ENCODE results near the gene SOAT1.

Gene SOAT1

GRCh38 chr1:179305450-179305849, 11.9 kb downstream of the SOAT1 start:
- DNase-seq (ENCODE audit: low spot score) = no peak

GRCh38 chr1:179310291-179310690, 16.7 kb downstream of the SOAT1 start:
- DNase-seq (ENCODE audit: low spot score) = no peak

DNA sequence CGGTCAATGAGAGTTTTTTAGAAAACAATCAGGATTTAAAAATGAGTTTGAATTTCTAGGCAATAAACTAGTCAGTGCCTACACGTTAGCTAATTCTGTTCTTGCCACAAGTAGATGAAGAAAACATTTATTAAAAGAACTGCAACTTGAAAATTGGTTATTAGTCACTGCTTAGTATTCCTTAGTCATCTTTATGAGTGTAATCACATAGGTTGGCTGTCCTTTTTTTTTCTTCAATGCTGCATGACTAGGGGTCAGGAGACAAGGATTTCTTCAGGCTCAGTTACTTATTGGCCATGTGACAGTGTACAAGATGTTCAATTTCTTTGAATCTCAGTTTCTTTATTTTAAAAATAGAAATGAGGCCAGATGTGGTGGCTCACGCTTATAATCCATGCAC, 17.1 kb downstream of the SOAT1 start:
- no peak for DNase-seq (ENCODE audit: low spot score)

GRCh38 chr1:179311149-179311700, 17.6 kb downstream of the SOAT1 start:
- no peak for DNase-seq (ENCODE audit: low spot score)

DNA sequence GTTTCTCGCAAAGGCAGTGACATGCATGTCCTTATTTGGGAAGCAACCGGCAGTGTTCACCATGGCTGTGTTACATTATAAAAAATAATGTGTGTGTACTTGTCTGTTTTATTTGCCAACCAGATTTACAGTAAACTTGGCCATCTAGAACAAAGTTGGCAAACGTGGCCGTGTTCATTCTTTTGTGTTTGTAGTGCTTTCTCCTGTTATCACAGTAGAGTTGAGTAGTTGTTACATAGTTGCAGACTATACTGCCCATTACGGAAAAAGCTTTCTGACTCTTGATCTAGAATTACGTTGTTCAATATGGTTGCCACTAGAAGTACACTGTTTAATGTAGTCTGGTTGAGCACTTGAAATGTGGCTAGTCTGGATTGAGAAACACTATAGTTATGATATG, 19.4 kb downstream of the SOAT1 start:
- DNase-seq (ENCODE audit: low spot score) = no peak

DNA sequence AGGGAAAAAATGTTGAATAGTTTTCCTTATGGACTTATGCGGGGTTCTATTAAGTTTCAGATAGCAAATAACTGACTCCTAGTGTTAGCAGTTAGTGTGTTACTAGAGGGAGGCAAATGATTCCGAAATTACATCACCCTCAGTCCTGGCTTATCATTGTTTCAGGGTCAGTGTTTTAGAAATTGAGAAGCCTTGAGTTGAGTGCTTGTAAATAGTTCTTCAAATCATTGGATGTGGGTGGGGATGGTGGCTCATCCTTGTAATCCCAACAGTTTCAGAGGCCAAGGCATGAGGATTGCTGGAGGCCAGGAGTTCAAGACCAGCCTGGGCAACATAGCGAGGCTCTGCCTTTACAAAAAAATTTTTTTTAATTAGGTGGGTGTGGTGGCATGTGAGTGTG, 21.3 kb downstream of the SOAT1 start:
- DNase-seq (ENCODE audit: low spot score) = no peak

GRCh38 chr1:179318491-179318890, 24.9 kb downstream of the SOAT1 start:
- DNase-seq (ENCODE audit: low spot score) = no peak

DNA sequence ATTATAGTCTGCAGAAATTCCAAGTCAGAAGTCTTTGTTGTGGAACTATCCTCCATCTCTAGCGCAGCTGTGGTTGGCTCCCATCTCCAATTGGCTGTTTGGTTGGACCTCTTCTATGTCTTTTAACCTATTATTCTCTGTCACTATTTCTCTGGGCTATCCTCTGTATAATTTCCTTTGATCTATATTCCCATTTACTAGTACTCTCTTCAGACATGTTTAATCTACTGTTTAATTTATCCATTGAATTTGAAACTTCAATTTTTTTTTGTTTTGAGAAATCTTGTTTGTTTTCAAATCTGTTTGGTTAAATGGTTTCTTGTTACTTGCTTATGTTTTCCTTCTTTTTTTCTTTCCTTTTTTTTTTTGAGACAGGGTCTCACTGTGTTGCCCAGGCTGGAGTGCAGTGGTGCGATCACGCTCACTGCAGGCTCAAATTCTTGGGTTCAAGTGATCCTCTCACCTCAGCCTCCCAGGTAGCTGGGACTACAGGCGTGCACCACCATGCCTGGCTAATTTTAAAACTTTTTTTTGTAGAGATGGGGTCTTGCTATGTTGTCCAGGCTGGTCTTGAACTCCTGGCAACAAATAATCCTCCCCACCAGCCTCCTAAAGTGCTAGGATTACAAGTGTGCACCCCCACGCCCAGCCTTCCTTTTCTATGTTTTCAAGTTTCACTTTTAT, 28.1 kb downstream of the SOAT1 start:
- DNase-seq (ENCODE audit: low spot score) = no peak

DNA sequence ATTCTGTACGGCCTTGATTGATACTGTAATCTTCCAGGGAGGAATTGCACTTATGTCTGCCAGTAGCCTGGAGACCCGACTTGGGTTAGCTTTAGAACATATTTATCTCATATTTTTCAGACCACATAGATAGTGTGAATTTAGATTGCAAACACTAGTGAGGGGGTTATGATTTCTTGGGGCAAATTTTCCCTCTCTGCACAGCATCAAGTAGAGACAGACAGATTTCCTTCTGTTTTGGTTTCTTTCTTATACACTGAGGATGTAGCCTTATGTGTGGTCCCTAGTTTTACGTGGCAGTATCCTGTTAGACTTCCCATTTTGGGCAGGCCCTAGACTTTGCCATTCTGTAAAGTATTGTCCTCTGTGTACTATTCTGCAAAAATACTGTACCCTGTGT, 29.0 kb downstream of the SOAT1 start:
- DNase-seq (ENCODE audit: low spot score) = no peak

GRCh38 chr1:179323436-179323835, 29.8 kb downstream of the SOAT1 start:
- no peak for DNase-seq (ENCODE audit: low spot score)

- no peak for DNase-seq (ENCODE audit: low spot score)
Measured at GRCh38 chr1:179325836-179326235, 32.2 kb downstream of the SOAT1 start.

DNA sequence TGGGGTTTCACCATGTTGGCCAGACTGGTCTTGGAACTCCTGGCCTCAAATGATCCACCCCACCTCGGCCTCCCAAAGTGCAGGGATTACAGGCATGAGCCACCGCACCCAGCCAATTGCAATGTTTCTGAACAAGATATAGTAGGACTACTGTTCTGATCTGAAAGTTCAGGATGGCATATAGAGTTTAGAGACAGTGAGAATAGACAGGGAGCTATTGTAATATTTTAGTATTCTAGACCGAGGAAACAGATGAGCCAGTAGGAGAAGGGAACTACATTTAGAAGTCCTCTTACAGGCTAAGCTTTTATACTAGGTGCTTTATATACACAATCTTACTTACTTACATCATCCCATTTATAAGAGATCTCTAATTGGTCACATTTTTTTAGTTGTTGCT, 33.1 kb downstream of the SOAT1 start:
- DNase-seq (ENCODE audit: low spot score) = no peak

GRCh38 chr1:179327196-179327595, 33.6 kb downstream of the SOAT1 start:
- DNase-seq (ENCODE audit: low spot score) = no peak

GRCh38 chr1:179327679-179328078, 34.1 kb downstream of the SOAT1 start:
- DNase-seq (ENCODE audit: low spot score) = no peak

DNA sequence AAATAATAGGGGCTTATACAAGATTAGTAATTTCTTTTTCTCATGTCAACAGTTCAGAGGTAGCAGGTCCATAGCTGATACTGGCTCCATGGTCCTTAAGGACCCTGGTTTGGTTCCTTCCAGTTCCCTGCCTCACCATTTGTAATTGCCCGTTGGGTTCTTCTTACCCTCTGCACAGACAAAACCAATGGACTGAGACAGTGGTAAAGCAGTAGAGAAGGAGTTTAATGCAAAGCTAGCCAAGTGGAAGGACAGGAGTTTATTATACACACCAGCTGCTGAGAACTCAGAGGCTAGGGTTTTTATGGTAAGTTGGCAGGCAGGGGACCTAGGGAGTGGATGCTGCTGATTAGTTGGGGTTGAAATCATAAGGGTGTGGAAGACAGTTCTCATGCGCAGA, 36.3 kb downstream of the SOAT1 start:
- DNase-seq (ENCODE audit: low spot score) = no peak

- no peak for DNase-seq (ENCODE audit: low spot score)
Measured at GRCh38 chr1:179334440-179334839, 40.8 kb downstream of the SOAT1 start.

DNA sequence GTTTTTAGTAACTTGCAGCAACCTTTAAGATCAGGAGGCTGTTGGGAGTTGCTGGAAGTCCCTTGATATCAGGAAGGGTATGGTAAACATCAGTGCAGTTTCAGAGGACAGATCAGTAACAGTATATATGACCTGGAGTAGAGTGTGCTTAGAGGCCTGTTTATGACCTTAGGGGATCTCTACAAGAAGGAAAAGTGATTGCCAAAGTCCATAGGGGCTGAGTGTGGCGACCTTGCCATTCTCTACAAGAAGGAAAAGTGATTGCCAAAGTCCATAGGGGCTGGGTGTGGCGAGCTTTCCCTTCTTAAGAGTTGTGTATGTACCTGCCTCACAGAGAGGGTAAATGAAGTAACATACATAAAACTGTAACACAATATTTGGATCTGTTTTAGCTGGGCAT, 43.7 kb downstream of the SOAT1 start:
- no peak for DNase-seq (ENCODE audit: low spot score)

DNA sequence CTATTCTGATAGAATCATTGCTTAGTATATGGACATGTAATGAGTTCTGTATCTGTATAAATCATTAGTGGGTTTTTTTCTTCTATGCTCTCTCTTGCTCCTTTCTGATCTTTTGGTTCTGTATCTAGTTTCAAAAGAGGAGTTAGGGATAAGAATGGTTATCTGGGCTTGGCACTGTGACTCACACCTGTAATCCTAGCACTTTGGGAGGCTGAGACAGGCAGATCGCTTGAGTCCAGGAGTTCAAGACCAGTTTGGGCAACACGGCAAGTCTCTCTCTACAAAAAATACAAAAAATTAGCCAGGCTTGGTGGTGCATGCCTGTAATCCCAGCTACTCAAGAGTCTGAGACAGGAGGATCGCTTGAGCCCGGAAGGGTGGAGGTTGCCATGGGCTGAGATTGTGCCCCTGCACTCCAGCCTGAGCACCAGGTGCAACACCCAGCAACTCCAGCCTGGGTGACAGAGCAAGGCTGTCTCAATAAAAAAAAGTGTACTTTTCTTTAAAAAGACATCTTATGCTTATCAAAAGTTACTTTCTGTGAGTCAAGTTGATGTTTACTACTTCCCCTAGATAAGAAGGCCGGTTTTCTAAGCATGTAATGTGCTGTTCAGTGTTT, 44.5 kb downstream of the SOAT1 start:
- DNase-seq (ENCODE audit: low spot score) = no peak

GRCh38 chr1:179340918-179341317, 47.3 kb downstream of the SOAT1 start:
- DNase-seq (ENCODE audit: low spot score) = no peak

- no peak for DNase-seq (ENCODE audit: low spot score)
Measured at GRCh38 chr1:179341943-179342547, 48.4 kb downstream of the SOAT1 start.

- DNase-seq (ENCODE audit: low spot score) = no peak
Measured at GRCh38 chr1:179342740-179343404, 49.3 kb downstream of the SOAT1 start.

DNA sequence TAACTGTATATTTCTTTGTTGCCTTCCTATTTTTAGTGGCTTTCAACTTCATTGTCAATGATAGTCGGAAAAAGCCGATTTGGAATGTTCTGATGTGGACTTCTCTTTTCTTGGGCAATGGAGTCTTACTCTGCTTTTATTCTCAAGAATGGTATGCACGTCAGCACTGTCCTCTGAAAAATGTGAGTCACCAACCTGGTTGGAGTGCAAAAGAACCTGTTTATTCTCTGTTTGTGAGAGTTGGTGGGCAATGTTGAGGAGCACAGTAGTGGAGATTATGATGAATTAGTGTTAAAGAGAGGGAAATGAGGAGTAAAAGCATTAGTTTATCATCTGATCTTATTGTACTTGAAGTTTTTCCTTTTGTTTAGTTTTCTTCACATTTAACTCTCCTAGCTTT, 57.7 kb downstream of the SOAT1 start:
- no peak for DNase-seq (ENCODE audit: low spot score)

- DNase-seq (ENCODE audit: low spot score) = no peak
Measured at GRCh38 chr1:179352236-179352635, 58.6 kb downstream of the SOAT1 start.
